H9 (cell line): ENCODE results near the gene HYDIN. TPM values are rescaled to one million over a fixed set of nuclear protein-coding genes. Genes with fewer than 3 reads are reported as not detected.

Experiments used
- DNase-seq: peaks from one replicate; pipeline ENCODE4 v3.0.0-alpha.2; 2017
- H2AFZ ChIP-seq: one replicate; pipeline ENCODE4 v1.6.1; 2013; ENCODE audit warnings: mild to moderate bottlenecking, low read length, control low read depth, moderate library complexity
- H2AK5ac ChIP-seq: 2 replicates; pipeline ENCODE4 v1.6.1; 2013; ENCODE audit warnings: low read length, control low read depth, mixed read lengths; ENCODE audit not compliant: insufficient read length
- H2BK120ac ChIP-seq: one replicate; pipeline ENCODE4 v1.6.1; 2013; ENCODE audit warnings: low read depth, mild to moderate bottlenecking, low read length, control low read depth, inconsistent platforms; ENCODE audit not compliant: poor library complexity, severe bottlenecking
- H2BK12ac ChIP-seq: 2 replicates; pipeline ENCODE4 v1.6.1; 2013; ENCODE audit warnings: low read length, control low read depth, mixed read lengths, low read depth; ENCODE audit not compliant: insufficient read length
- H2BK15ac ChIP-seq: 2 replicates; pipeline ENCODE4 v1.6.1; 2013; ENCODE audit warnings: low read depth, low read length, control low read depth
- H2BK20ac ChIP-seq: one replicate; pipeline ENCODE4 v1.6.1; 2013; ENCODE audit warnings: low read depth, mild to moderate bottlenecking, low read length, control low read depth, inconsistent platforms; ENCODE audit not compliant: poor library complexity, severe bottlenecking
- H2BK5ac ChIP-seq: 2 replicates; pipeline ENCODE4 v1.6.1; 2013; ENCODE audit warnings: low read length, control low read depth, mixed read lengths; ENCODE audit not compliant: insufficient read length
- H3K14ac ChIP-seq: 2 replicates; pipeline ENCODE4 v1.6.1; 2013; ENCODE audit warnings: low read length, control low read depth; ENCODE audit not compliant: insufficient read depth
- H3K18ac ChIP-seq: 2 replicates; pipeline ENCODE4 v1.6.1; 2013; ENCODE audit warnings: low read depth, mild to moderate bottlenecking, mixed read lengths, low read length, control low read depth; ENCODE audit not compliant: insufficient read length
- H3K23ac ChIP-seq: 2 replicates; pipeline ENCODE4 v1.6.1; 2013; ENCODE audit warnings: low read length, control low read depth, mixed read lengths, low read depth; ENCODE audit not compliant: insufficient read length
- H3K23me2 ChIP-seq: 2 replicates; pipeline ENCODE4 v1.6.1; 2013; ENCODE audit warnings: low read depth, mild to moderate bottlenecking, mixed read lengths, low read length, control low read depth; ENCODE audit not compliant: insufficient read length, poor library complexity, severe bottlenecking
- H3K27ac ChIP-seq: 2 replicates; pipeline ENCODE4 v1.5.1; 2013; ENCODE audit warnings: low read length, control low read depth, mixed read lengths, low read depth; ENCODE audit not compliant: insufficient read length
- H3K27me3 ChIP-seq: 2 replicates; pipeline ENCODE4 v1.6.1; 2013; ENCODE audit warnings: low read length, control low read depth, inconsistent platforms; ENCODE audit not compliant: insufficient read depth
- H3K4ac ChIP-seq: 2 replicates; pipeline ENCODE4 v1.6.1; 2013; ENCODE audit warnings: low read depth, mild to moderate bottlenecking, control low read depth, inconsistent platforms, low read length, moderate library complexity
- H3K4me1 ChIP-seq: 2 replicates; pipeline ENCODE4 v1.6.1; 2013; ENCODE audit warnings: low read length, control low read depth, inconsistent platforms; ENCODE audit not compliant: insufficient read depth
- H3K4me2 ChIP-seq: 2 replicates; pipeline ENCODE4 v1.6.1; 2013; ENCODE audit warnings: low read length, control low read depth, mixed read lengths; ENCODE audit not compliant: insufficient read length, insufficient read depth
- H3K56ac ChIP-seq: 2 replicates; pipeline ENCODE4 v1.6.1; 2013; ENCODE audit warnings: low read depth, mild to moderate bottlenecking, mixed read lengths, low read length, control low read depth; ENCODE audit not compliant: insufficient read length
- H3K79me1 ChIP-seq: 2 replicates; pipeline ENCODE4 v1.6.1; 2013; ENCODE audit warnings: low read depth, mild to moderate bottlenecking, moderate library complexity, low read length, control low read depth, inconsistent platforms; ENCODE audit not compliant: insufficient read depth, poor library complexity, severe bottlenecking
- H3K79me2 ChIP-seq: 2 replicates; pipeline ENCODE4 v1.6.1; 2013; ENCODE audit warnings: low read length, control low read depth, inconsistent platforms; ENCODE audit not compliant: insufficient read depth
- H3K9ac ChIP-seq: 2 replicates; pipeline ENCODE4 v1.6.1; 2013; ENCODE audit warnings: low read length, control low read depth, mixed read lengths; ENCODE audit not compliant: insufficient read length; ENCODE audit errors: extremely low read depth
- H3K9me3 ChIP-seq: one replicate; pipeline ENCODE4 v1.6.1; 2013; ENCODE audit warnings: low read depth, low read length, inconsistent platforms; ENCODE audit not compliant: control insufficient read depth
- H3T11ph ChIP-seq: one replicate; pipeline ENCODE4 v1.6.1; 2013; ENCODE audit warnings: mild to moderate bottlenecking, low read length, control low read depth, inconsistent platforms
- H4K20me1 ChIP-seq: one replicate; pipeline ENCODE4 v1.6.1; 2013; ENCODE audit not compliant: control insufficient read depth, insufficient read length, insufficient read depth
- H4K5ac ChIP-seq: 2 replicates; pipeline ENCODE4 v1.6.1; 2013; ENCODE audit warnings: low read depth, mild to moderate bottlenecking, mixed read lengths, low read length, control low read depth; ENCODE audit not compliant: insufficient read length
- H4K8ac ChIP-seq: replicated peaks from 2 replicates; pipeline ENCODE4 v1.6.1; 2013; ENCODE audit warnings: low read length, control low read depth, mixed read lengths, low read depth; ENCODE audit not compliant: insufficient read length
- H4K91ac ChIP-seq: 2 replicates; pipeline ENCODE4 v1.6.1; 2013; ENCODE audit warnings: low read depth, mild to moderate bottlenecking, moderate library complexity, mixed read lengths, low read length, control low read depth; ENCODE audit not compliant: insufficient read length
- H3K27ac Mint-ChIP-seq, 3 experiments: 2 replicates in 2 of 3; 3 replicates in 1 of 3; pipeline ENCODE4 v1.8.0; 2020 to 2021; ENCODE audit warnings: mixed read lengths in 3 of 3, mild to moderate bottlenecking in 1 of 3, moderate library complexity in 1 of 3
- H3K27me3 Mint-ChIP-seq: 2 replicates; pipeline ENCODE4 v1.8.0; 2021; ENCODE audit warnings: low read depth, mild to moderate bottlenecking, moderate library complexity, mixed read lengths
- H3K36me3 Mint-ChIP-seq, 3 experiments: 2 replicates in 2 of 3; 3 replicates in 1 of 3; pipeline ENCODE4 v1.8.0; 2020 to 2021; ENCODE audit warnings: low read depth in 3 of 3, mixed read lengths in 3 of 3; ENCODE audit not compliant: insufficient read depth in 1 of 3
- H3K4me1 Mint-ChIP-seq, 2 experiments: 2 replicates each; pipeline ENCODE4 v1.8.0; 2020; ENCODE audit warnings: mixed read lengths in 2 of 2
- H3K4me3 Mint-ChIP-seq, 2 experiments: 2 replicates in 1 of 2; 3 replicates in 1 of 2; pipeline ENCODE4 v1.8.0; 2020 to 2021; ENCODE audit warnings: mild to moderate bottlenecking in 2 of 2, mixed read lengths in 2 of 2, moderate library complexity in 1 of 2
- H3K9me3 Mint-ChIP-seq, 2 experiments: 2 replicates in 1 of 2; 3 replicates in 1 of 2; pipeline ENCODE4 v1.8.0; 2020; ENCODE audit warnings: mild to moderate bottlenecking in 2 of 2, mixed read lengths in 2 of 2, moderate library complexity in 1 of 2
- WGBS: extraction: QIAGEN DNeasy Blood & Tissue Kit; methylation state at CpG from one replicate; pipeline ENCODE4 v1.1.7; 2013; ENCODE audit warnings: missing lambda C conversion rate, low lambda C conversion rate, mixed read lengths; ENCODE audit not compliant: insufficient read length; ENCODE audit errors: extremely low coverage; 5-methylcytosine and 5-hydroxymethylcytosine counted together
- total RNA-seq: library from RNA; stranded (reverse); gene quantifications from 2 replicates; pipeline ENCODE4 v1.2.1, GENCODE V29; 2021
- TF ChIP-seq, protein P1 (sequence below): fragments of 200-600 bp; sonication (generic); conservative IDR thresholded peaks from 3 replicates; pipeline ENCODE4 v1.8.0; 2021; ENCODE audit warnings: antibody characterized with exemption, mild to moderate bottlenecking

The HYDIN gene
- total RNA-seq, 1 experiment from 2014 or later = 1.7 TPM

DNA sequence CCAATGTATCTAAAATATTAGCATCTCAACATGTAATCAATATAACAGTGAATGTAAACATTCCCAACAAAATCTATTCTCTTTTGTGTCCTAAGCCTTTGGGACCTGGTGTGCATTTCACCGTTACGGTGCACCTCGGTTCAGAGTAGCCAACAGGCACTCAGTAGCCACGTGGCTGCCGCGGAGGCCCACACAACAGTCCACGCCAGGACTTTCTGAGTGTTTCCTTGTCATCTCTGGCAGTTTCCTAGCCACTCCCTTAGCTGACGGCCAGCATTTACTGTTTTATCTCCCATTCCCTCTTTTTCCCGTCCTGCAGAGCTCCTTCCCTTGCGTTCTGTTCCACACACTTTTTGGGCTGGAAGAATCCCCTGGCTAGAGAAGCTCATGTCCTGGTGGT lies 465.9 kb downstream of the HYDIN start:
- Histone ChIP-seq H2AFZ (no peak overlapping the region), H2BK120ac (no peak overlapping the region), H4K5ac (no peak overlapping the region), H2BK12ac (no peak overlapping the region), H3K18ac (no peak overlapping the region), H3K23ac (no peak overlapping the region), H3K4ac (no peak overlapping the region), H3K79me1 (no peaks in the 10 kb centered on the region), H3K79me2 (no peaks in the 10 kb centered on the region), H3K27ac (no peak overlapping the region), H2BK15ac (no peak overlapping the region), H3K56ac (no peak overlapping the region), H3K4me2 (no peak overlapping the region), H4K8ac (no peak overlapping the region), H2AK5ac (no peak overlapping the region), H3K27me3 (no peaks in the 10 kb centered on the region), H3T11ph (no peak overlapping the region), H3K4me1 (peaks cover 6% of the 10 kb centered on the region; the same call in 1 of the 2 replicates), H4K91ac (no peak overlapping the region), H3K9me3 (no peaks in the 10 kb centered on the region), H4K20me1 (no peaks in the 10 kb centered on the region), H2BK5ac (no peak overlapping the region), H2BK20ac (no peak overlapping the region), H3K14ac (no peak overlapping the region), H3K23me2 (no peaks in the 10 kb centered on the region), H3K9ac (no peak overlapping the region)
- no peak overlapping the region for H3K4me3 Mint-ChIP-seq
- H3K36me3 Mint-ChIP-seq = peaks cover 4 to 29% (median 12%) of the 10 kb centered on the region in 3 experiments; a peak in 6 of 7 replicates
- peak overlapping the region in 1 of 3 experiments; percentile 42; a peak in 1 of 7 replicates for H3K27ac Mint-ChIP-seq
- no CpG with 5 or more reads among the region's 10 CpGs for WGBS
- no peaks in the 10 kb centered on the region; the same call in 1 of the 2 replicates for H3K27me3 Mint-ChIP-seq
- peaks cover 15 to 17% of the 10 kb centered on the region in 2 experiments for H3K4me1 Mint-ChIP-seq
- TF ChIP-seq, protein P1, sequence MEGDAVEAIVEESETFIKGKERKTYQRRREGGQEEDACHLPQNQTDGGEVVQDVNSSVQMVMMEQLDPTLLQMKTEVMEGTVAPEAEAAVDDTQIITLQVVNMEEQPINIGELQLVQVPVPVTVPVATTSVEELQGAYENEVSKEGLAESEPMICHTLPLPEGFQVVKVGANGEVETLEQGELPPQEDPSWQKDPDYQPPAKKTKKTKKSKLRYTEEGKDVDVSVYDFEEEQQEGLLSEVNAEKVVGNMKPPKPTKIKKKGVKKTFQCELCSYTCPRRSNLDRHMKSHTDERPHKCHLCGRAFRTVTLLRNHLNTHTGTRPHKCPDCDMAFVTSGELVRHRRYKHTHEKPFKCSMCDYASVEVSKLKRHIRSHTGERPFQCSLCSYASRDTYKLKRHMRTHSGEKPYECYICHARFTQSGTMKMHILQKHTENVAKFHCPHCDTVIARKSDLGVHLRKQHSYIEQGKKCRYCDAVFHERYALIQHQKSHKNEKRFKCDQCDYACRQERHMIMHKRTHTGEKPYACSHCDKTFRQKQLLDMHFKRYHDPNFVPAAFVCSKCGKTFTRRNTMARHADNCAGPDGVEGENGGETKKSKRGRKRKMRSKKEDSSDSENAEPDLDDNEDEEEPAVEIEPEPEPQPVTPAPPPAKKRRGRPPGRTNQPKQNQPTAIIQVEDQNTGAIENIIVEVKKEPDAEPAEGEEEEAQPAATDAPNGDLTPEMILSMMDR = no peak
- H3K9me3 Mint-ChIP-seq = no peaks in the 10 kb centered on the region
- DNase-seq = no peak
